Hepatocyte (in vitro differentiated cells): Measurements from ENCODE around the gene TTYH2.

Source experiments
- CTCF ChIP-seq: fragments of 200-600 bp; sonication (generic); IDR thresholded peaks from 2 replicates; pipeline ENCODE4 v1.5.1; 2016; ENCODE audit warnings: antibody characterized with exemption, mild to moderate bottlenecking; ENCODE audit not compliant: poor library complexity
- EZH2 ChIP-seq: fragments of 200-600 bp; sonication (generic); IDR thresholded peaks from 2 replicates; pipeline ENCODE4 v1.6.1; 2016; ENCODE audit warnings: antibody characterized with exemption, mild to moderate bottlenecking, borderline replicate concordance
- EZH2phosphoT487 ChIP-seq: fragments of 200-600 bp; sonication (generic); IDR thresholded peaks from one replicate; pipeline ENCODE4 v1.6.1; 2018; ENCODE audit warnings: antibody characterized with exemption, mild to moderate bottlenecking, low read depth, moderate library complexity; ENCODE audit not compliant: unreplicated experiment, severe bottlenecking

- TF ChIP-seq CTCF (no peak), EZH2phosphoT487 (no peak), EZH2 (no peak)
Measured at GRCh38 chr17:74276541-74277009, 63.2 kb downstream of the TTYH2 start.
